GM18526 (cell line): Measurements from ENCODE around the gene HACD2.

Experiments
- POLR2A ChIP-seq: IDR thresholded peaks from 3 replicates; pipeline ENCODE4 v1.6.1; 2011; ENCODE audit not compliant: insufficient read length; ENCODE audit errors: extremely low read depth

HACD2 gene

GRCh38 chr3:123552768-123553167 is 32.1 kb downstream of the HACD2 start:
- TF ChIP-seq POLR2A: no peak

DNA sequence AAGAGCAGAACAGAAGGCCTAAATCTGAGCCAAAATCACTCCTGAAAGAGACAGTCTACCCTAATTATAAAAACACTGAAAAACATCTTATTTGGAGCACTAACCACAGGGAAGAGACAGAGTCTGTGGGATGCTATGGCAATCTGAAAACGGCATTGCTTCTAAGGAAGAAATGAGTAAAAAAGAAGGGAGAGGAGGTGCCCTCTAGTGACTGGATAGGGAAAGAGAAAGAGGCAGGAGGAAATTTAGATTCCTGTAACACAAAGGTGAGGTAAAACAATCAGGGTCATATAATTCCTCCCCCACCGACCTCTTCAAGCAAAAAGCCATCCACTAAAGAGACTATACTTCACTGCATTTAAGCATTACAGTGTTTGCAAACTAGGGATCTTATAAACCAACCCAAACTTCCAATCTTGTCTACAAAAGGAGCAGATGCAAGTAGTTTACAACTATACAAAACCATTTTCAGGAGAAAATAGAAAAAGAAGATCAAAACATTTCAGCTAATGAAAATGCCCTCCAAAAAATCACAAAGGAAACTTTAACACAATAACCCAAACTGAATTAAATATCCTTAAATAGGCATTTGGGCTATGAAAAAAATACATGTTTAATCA is 32.6 kb downstream of the HACD2 start:
- no peak for TF ChIP-seq POLR2A

- TF ChIP-seq POLR2A: no peak
Measured at GRCh38 chr3:123547881-123548519, 36.9 kb downstream of the HACD2 start.

- no peak for TF ChIP-seq POLR2A
Measured at GRCh38 chr3:123546133-123546755, 38.6 kb downstream of the HACD2 start.

GRCh38 chr3:123543950-123544349 is 40.9 kb downstream of the HACD2 start:
- no peak for TF ChIP-seq POLR2A

- TF ChIP-seq POLR2A: no peak
Measured at GRCh38 chr3:123540285-123540684, 44.6 kb downstream of the HACD2 start.

GRCh38 chr3:123536153-123536895 is 48.5 kb downstream of the HACD2 start:
- no peak for TF ChIP-seq POLR2A

DNA sequence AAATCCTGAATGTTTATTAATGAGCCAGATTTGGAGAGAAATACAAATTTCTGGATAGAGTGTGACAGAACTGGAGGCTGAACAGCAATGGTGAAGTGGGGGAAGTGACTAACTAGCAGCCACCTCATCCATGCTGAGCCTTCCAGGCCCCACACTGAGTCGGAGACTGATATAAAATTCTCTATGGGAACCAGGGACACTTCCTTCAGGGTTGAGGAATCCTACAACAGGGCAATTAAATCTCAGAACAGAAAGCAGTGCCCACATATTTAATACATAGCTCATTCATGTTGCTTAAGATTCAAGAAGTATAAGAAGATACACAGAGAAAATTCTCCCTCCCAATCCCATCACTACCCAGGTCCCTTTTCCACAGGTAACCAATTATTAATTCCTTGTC is 49.3 kb downstream of the HACD2 start:
- no peak for TF ChIP-seq POLR2A

GRCh38 chr3:123534264-123534663 is 50.6 kb downstream of the HACD2 start:
- no peak for TF ChIP-seq POLR2A

GRCh38 chr3:123533554-123534159 is 51.2 kb downstream of the HACD2 start:
- TF ChIP-seq POLR2A: no peak

DNA sequence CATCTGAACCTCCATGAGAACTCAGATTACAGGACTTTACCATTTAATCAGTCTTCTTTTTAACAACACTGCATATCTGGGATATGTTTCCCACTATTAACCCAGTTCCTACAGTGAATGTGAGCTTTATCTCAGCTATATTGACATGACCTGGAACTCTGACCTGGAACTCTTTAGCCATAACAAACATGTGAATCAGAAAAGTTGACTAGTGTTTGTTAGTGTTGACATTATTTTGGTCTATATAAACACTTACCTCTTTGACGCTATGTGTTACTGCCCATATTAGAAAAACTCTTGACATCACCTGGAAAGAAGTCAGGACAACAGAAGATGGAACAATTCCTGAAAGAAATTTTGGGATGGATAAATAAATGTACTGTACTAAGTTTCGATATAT is 56.7 kb downstream of the HACD2 start:
- TF ChIP-seq POLR2A: no peak

DNA sequence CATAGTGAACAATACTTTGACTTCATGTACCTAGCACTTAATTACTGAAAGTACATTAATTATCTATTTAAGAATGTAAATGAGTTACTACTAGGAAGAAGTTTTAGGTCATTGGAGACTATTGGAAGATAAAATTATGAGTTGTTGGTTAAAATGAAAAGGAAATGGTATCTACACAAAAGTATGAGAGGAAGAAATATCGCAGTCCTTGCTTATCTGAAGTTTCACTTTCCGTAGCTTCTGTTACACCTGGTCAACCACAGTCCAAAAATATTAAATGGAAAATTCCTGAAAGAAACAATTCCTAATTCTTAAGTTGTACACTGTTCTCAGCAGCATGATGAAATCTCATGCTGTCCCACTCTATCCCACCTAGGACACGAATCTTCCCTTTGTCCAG is 57.8 kb downstream of the HACD2 start:
- no peak for TF ChIP-seq POLR2A

DNA sequence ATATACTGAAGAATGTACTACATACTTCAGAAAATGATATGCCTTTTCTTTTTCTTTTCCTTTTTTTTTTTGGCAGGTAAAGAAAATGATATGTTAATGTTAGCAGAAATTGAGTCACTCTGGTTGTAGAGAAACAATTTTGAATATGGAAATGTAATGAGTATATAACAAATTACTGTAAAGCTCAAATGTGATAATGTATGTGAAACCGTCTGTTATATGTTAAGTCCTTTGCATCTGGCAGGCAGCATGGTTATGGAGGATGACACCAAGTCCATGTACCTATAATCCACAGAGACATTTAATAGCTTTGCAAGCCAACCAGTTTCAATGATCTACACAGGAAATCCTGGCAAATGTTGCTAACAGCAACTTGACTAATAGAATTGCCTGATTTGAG is 58.4 kb downstream of the HACD2 start:
- TF ChIP-seq POLR2A: no peak

DNA sequence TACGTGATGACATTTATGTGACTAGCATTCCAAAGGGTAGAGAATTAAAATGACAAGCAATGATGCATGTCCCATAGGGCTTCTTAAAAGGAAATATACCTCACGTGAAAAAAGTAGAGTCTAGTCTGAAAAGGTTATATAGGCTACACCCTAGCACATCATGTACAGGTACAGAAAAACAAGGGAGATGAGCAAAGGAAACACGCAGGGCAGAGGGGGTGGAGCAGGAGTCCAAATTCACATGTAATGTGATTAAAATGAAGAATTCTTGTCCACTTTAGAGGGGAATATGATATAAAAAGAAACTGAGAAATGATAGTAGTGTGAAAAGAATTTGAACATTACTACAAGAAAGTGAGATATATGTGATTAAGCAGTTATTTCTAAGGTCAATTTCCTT is 59.4 kb downstream of the HACD2 start:
- TF ChIP-seq POLR2A: no peak

- no peak for TF ChIP-seq POLR2A
Measured at GRCh38 chr3:123524981-123525380, 59.9 kb downstream of the HACD2 start.

- no peak for TF ChIP-seq POLR2A
Measured at GRCh38 chr3:123523023-123523412, 61.8 kb downstream of the HACD2 start.

GRCh38 chr3:123522320-123523022 is 62.4 kb downstream of the HACD2 start:
- no peak for TF ChIP-seq POLR2A
